Duodenal mucosa (tissue), 2 donors: ENCODE data around the gene IL15.

Experiments
- H3K27ac ChIP-seq: one replicate; pipeline ENCODE4 v1.7.0; 2013; ENCODE audit warnings: low read depth, low read length
- H3K27me3 ChIP-seq, 2 donors: one replicate each; pipeline ENCODE4 v1.7.0; 2013; ENCODE audit warnings: low read length in 2 of 2, control low read depth in 1 of 2; ENCODE audit not compliant: insufficient read depth in 2 of 2, control insufficient read depth in 1 of 2
- H3K36me3 ChIP-seq, 2 donors: one replicate each; pipeline ENCODE4 v1.7.0; 2013; ENCODE audit warnings: low read length in 2 of 2, control low read depth in 1 of 2; ENCODE audit not compliant: insufficient read depth in 2 of 2, control insufficient read depth in 1 of 2
- H3K4me1 ChIP-seq, 2 donors: one replicate each; pipeline ENCODE4 v1.7.0; 2013; ENCODE audit warnings: low read length in 2 of 2, control low read depth in 1 of 2; ENCODE audit not compliant: insufficient read depth in 2 of 2, control insufficient read depth in 1 of 2
- H3K4me3 ChIP-seq, 2 donors: one replicate each; pipeline ENCODE4 v1.7.0; 2013; ENCODE audit warnings: low read length in 2 of 2, low read depth in 1 of 2
- H3K9ac ChIP-seq, 2 donors: one replicate each; pipeline ENCODE4 v1.7.0; 2013; ENCODE audit warnings: low read length in 2 of 2, low read depth in 1 of 2
- H3K9me3 ChIP-seq, 2 donors: one replicate each; pipeline ENCODE4 v1.7.0; 2013; ENCODE audit warnings: low read length in 2 of 2, control low read depth in 1 of 2; ENCODE audit not compliant: control insufficient read depth in 1 of 2

The IL15 gene

DNA sequence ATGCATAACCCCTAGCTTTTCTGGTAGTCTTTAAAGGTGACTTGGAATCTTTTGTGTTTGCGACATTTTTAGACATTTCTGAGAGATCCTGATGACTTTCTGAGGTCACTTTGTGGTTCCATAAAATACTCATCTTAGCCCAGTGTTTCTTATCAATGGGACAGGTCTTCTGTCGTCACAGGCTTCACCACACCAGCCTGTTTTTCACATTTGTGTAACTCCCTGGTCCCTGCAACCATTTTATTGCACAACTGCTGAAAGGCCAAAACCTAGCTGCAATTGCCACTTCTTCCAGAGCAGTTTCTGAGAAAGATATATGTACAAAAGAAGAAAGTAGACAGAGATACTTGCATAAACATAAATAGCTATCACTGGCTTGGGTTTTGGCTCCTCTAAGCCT is 120.9 kb downstream of the IL15 start:
- H3K4me3 ChIP-seq: no peak overlapping the region
- no peaks in the 10 kb centered on the region for H3K36me3 ChIP-seq
- H3K9ac ChIP-seq: no peak overlapping the region
- H3K9me3 ChIP-seq: no peaks in the 10 kb centered on the region
- no peaks in the 10 kb centered on the region for H3K27me3 ChIP-seq
- no peak overlapping the region for H3K27ac ChIP-seq
- no peaks in the 10 kb centered on the region for H3K4me1 ChIP-seq

DNA sequence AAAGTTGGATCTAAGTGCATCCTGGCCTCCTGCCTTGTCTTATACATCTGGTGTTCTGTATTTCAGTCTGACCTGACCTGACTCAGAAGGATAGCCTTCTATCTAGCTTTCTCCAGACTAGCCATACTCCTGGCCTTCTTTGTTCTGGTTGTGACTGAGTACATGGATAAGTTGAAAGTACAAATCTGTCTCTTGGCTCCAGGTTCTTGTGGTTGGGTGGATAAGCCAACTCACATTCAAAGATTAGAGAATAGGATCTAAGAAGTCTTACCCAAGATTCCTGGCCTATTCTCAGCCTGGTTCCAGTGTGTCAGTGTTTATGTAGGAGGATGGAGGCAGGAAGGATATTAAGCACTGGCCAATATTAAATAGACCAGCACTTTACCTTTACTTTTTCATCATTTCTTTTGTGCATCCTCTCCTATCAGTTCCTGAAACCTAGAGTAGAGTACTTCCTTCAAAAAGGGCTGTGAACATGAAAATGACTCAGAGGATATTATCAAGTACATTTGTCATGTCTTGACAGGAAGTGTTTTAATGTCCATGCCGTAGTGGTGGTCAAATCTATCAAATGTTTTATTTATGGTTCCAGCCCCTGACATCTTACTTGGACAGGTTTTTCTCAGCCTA is 123.5 kb downstream of the IL15 start:
- Histone ChIP-seq H3K27ac (no peak overlapping the region), H3K36me3 (no peaks in the 10 kb centered on the region), H3K9me3 (no peaks in the 10 kb centered on the region), H3K27me3 (no peaks in the 10 kb centered on the region), H3K9ac (no peak overlapping the region), H3K4me3 (no peak overlapping the region), H3K4me1 (no peaks in the 10 kb centered on the region)

DNA sequence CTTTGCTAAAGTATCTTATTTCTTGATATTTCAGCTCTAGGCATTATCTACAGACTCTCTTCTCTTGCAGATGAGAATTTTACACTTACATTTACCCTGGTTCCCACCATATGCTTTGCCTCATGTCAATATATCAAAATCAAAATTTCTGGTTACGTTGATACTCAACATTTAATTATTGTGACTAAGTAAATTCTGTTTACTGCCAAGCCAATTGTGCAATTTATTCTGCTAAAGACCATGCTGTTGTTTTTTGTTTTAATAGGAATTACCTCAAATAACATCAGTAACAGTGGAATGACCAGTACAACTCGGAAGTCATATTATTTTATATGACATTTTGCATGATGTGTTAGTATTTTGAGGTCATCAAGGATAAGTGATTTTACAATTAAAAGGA is 125.5 kb downstream of the IL15 start:
- H3K4me1 ChIP-seq: no peaks in the 10 kb centered on the region
- no peaks in the 10 kb centered on the region for H3K36me3 ChIP-seq
- no peak overlapping the region for H3K4me3 ChIP-seq
- H3K27ac ChIP-seq: no peak overlapping the region
- H3K27me3 ChIP-seq: no peaks in the 10 kb centered on the region
- H3K9me3 ChIP-seq: no peaks in the 10 kb centered on the region
- no peak overlapping the region for H3K9ac ChIP-seq

DNA sequence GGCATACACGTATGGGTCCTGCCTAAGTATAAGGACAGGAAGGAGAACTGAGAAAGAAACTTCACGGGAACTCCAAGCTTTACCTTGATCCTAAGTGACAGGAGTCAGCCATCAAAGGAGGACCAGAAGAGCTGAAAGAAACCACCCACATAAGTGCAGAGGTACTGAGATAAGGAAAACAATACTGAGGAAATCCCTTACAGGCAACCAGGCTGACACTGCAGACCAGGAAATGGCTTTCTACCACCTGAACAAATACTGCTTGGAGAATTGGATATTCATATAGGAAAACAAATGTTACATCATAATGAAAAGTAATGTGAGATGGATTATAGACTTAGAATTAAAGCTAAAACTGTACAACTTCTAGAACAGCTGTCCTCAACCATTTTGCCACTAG is 127.0 kb downstream of the IL15 start:
- no peak overlapping the region for H3K9ac ChIP-seq
- H3K9me3 ChIP-seq: no peaks in the 10 kb centered on the region
- no peaks in the 10 kb centered on the region for H3K27me3 ChIP-seq
- H3K4me3 ChIP-seq: no peak overlapping the region
- no peaks in the 10 kb centered on the region for H3K4me1 ChIP-seq
- no peak overlapping the region for H3K27ac ChIP-seq
- no peaks in the 10 kb centered on the region for H3K36me3 ChIP-seq

DNA sequence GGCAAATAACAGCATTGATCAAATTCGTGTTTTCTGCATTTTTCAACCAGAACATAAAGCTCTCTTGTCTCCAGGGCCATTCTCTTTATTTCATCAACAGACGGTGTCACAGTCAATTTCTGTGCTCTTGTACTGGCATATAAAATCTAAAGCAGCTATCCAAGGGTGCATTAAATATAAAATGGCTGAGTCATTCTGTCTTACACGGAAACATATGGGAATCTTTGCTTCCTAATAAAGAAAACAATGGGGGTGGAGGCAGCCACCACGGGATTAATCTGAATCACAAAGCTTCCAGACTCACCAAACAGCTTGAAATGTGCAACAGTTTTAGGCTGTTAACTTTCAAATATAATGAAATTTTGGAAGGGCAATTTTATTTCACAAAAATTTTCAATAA is 132.6 kb downstream of the IL15 start:
- Histone ChIP-seq H3K4me3 (no peak overlapping the region), H3K36me3 (no peaks in the 10 kb centered on the region), H3K27me3 (no peaks in the 10 kb centered on the region), H3K27ac (no peak overlapping the region), H3K9ac (no peak overlapping the region), H3K9me3 (no peaks in the 10 kb centered on the region), H3K4me1 (no peaks in the 10 kb centered on the region)

DNA sequence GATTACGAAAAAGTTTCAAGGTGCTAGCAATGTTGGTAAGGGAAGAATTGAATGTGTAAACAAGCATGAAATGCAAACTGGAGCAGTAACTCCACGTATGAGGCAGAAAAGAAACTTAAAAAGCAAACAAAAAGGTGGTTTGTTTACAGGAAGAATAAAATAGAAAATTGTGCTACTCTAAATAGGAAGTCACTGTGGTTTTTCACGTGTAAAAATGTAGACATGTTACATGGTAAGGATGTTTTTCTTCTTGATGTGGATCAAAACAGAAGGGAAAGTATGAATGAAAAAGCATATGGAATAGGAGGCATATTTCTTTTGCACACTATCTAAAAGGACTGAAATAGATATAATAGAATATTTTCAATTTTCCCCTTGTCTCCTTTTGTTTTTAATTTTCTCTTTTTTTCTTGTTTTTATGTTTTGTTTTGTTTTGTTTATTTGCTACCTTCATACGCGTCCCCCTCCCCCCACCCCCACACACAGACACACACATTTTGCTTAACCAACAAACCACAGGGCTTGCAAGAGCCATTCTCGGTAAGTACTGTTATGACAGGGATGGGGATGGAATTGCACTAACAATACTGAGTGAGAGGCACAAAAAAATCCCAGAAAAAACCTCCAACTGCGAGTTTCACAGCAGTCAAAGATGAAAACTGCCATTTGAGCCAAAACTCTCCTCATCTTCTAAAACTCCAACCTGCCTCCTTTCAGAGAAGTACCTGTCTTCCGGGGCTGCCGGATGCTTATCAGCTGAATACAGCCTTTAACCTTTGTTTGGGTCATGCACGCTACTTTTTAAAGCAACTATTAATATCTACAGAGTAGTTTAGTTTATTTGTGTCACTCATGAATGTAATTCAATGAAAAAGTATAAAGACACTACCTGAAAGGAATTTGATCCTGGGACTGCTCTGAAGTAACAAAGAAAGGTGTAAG is 135.8 kb downstream of the IL15 start:
- H3K27ac ChIP-seq: no peak overlapping the region
- no peaks in the 10 kb centered on the region for H3K4me1 ChIP-seq
- H3K4me3 ChIP-seq: peak overlapping the region in 1 of 2 donors; percentile 36
- H3K36me3 ChIP-seq: no peaks in the 10 kb centered on the region
- no peaks in the 10 kb centered on the region for H3K9me3 ChIP-seq
- no peak overlapping the region for H3K9ac ChIP-seq
- H3K27me3 ChIP-seq: no peaks in the 10 kb centered on the region

DNA sequence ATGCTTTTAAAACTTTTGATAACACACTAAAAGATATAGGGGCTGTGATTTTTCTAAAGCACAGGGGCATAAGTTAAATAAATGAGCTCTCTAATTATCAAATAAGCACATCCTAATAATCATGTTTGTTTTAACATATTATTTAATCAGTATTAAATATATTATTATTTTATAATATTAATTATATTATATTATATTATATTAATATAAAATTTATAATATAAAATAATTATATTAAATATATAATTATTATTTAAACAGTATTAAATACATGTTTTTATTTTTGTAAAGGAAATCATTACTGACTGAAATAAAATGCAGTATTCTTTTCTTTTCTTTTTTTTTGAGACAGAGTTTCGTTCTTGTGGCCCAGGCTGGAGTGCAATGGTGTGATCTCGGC is 136.5 kb downstream of the IL15 start:
- no peak overlapping the region for H3K4me3 ChIP-seq
- H3K9me3 ChIP-seq: no peaks in the 10 kb centered on the region
- H3K36me3 ChIP-seq: no peaks in the 10 kb centered on the region
- no peaks in the 10 kb centered on the region for H3K27me3 ChIP-seq
- H3K4me1 ChIP-seq: no peaks in the 10 kb centered on the region
- no peak overlapping the region for H3K27ac ChIP-seq
- no peak overlapping the region for H3K9ac ChIP-seq

DNA sequence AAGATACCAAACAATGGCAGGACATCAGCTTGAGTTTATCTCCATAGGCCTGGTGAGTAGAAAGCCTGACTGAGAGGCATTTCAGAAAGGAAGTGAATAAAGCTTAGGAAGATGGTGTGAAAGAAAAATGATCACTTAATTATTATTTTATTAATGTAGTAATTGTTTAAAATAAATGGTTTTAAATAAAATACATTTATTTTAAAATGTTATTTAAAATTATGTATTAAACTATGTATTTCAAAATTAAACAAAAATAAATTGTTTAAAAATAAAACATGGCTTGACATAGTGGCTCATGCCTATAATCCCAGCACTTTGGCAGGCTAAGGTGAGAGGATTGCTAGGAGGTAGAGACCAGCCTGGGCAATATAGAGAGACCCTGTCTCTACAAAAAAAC is 145.8 kb downstream of the IL15 start:
- Histone ChIP-seq H3K9ac (no peak overlapping the region), H3K4me3 (no peak overlapping the region), H3K9me3 (no peaks in the 10 kb centered on the region), H3K27me3 (no peaks in the 10 kb centered on the region), H3K4me1 (no peaks in the 10 kb centered on the region), H3K36me3 (no peaks in the 10 kb centered on the region), H3K27ac (no peak overlapping the region)
